ENCODE measurements around the gene ROBO2.

Gene ROBO2

DNA sequence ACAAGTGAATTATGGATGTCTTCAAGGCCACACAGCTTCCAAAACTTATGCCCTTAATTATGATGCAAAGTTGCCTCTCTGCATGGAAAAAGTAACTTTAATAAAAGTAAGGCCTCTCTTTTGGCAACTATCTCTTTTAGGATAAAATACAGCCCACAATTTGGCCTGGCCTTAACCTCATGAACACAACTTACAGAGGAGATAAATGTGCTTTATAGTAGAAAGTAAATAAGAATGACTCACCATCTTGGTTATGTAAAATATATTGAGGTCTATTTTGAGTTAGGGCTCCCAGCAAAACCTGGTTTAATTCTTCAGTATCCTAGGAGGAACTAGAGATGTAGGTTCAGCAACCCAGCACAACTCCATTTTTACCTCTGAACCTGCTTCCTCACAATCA, 164.0 kb downstream of the ROBO2 start:
- DNase-seq: no peak

DNA sequence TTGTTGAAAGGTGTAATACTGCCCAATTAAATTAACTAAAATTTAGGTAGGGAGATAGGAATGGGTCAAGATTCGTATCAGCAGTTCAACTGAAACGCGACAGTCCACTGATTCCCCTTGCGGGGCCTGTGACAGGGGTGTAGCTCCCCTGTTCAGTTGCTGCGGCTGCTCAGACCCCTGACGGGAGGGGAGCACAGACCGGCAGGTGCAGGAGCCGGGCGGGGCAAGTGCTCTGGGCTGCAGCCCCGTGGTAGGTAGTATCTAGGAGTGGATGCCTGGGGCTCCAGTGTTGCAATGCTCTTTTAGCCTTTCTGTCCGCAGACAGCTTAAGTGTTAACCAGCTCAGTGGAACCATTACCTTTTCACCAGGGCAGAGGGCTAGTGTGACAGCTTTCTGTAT, 164.9 kb downstream of the ROBO2 start:
- DNase-seq: no peak

GRCh38 chr3:77207753-77208152, 167.9 kb downstream of the ROBO2 start:
- DNase-seq: no peak

- DNase-seq: no peak
Measured at GRCh38 chr3:77222701-77223100, 182.8 kb downstream of the ROBO2 start.

DNA sequence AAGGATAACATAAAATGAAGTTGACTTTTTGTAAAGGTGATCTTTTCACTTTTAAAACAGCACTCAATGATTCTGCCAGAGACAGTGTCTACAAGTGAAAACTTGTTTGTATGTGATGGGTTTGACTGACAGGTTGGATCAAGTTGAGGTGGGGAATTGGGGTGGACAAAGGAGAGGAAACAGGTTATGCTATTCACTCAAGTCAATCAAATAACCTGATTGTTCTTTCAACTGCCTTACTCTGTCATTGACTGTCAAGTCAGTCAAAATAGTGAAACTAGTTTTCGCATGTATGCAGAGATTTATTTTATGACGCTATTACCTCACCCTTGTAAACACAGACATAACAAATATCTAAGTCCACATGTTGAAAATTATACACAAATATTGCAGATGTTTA, 187.7 kb downstream of the ROBO2 start:
- no peak for DNase-seq

- no peak for DNase-seq
Measured at GRCh38 chr3:77232557-77232956, 192.7 kb downstream of the ROBO2 start.

- DNase-seq: no peak
Measured at GRCh38 chr3:77234004-77234403, 194.1 kb downstream of the ROBO2 start.

GRCh38 chr3:77236118-77236517, 196.2 kb downstream of the ROBO2 start:
- no peak for DNase-seq

DNA sequence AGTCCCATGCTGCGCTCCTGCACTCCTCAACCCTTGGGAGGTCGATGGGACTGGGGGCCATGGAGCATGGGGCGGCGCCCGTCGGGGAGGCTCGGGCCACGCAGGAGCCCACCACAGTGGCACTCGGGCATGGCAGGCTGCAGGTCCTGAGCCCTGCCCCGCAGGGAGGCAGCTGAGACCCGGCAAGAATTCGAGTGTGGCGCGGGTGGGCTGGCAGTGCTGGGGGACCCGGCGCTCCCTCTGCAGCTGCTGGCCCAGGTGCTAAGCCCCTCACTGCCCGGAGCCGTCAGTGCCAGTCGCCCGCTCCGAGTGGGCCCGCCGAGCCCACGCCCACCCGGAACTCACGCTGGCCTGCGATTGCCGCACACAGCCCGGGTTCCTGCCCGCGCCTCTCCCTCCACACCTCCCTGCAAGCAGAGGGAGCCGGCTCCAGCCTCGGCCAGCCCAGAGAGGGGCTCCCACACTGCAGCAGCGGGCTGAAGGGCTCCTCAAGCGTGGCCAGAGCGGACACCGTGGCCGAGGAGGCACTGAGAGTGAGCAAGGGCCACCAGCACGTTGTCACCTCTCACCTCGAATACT, 200.3 kb downstream of the ROBO2 start:
- no peak for DNase-seq

GRCh38 chr3:77242371-77242770, 202.5 kb downstream of the ROBO2 start:
- DNase-seq: no peak

DNA sequence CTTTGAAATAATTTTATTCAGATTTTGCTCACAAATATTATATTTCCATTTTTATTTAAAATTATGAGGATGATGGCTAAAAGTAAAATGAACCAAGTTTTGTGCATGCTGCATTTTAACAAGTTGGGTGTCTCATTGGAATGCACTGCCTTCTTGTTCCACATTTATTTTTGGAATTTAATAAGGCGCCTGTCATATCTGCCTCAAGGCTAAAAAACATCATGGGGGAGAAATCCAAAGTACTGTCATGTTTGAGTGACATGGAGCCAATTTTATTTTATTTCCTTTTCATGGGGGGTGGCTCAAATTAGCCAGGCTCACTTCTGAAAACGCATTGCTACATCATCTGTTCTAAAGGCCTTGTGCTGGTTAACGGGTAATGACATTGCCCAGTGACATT, 205.1 kb downstream of the ROBO2 start:
- no peak for DNase-seq

DNA sequence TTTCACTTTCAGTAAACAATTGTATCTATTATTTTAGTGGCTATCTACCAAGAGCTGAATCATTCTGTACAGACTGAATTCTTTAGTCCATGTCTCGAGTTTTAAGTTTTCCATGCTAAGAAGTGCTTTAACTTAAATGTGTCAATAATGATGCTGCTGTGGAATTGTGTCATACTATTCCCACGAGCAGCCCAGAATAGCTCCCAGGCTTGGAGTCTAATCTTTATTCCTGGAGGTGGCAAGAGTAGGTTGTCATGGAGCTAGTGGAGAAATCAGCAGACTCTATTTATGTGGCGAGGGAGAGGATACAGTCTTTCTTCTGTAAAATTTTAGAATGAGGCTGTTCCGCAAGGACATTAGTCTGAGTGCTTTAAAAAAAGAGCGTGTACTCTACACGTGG, 207.2 kb downstream of the ROBO2 start:
- no peak for DNase-seq

- DNase-seq: no peak
Measured at GRCh38 chr3:77247817-77248216, 207.9 kb downstream of the ROBO2 start.

DNA sequence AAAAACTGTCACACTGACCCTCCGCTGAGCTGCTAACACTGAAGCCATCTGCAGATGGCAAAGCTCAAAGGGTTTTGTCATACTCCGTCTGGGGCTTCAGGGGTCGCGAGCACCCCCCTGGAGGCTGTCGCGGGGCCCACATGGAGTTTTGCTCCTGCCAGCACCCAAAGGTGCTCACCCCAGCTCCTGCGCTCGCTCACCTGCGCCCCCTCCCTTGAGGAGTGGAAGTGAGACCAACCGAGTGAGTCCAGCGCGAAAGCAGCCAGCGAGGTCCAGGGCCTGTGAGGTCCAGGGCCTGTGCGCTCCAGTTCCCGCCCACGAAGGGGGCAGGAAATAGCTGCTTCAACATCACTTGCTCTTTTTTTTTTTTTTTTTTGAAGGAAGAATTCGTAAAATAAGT, 208.5 kb downstream of the ROBO2 start:
- DNase-seq: no peak

GRCh38 chr3:77251136-77251535, 211.2 kb downstream of the ROBO2 start:
- no peak for DNase-seq

DNA sequence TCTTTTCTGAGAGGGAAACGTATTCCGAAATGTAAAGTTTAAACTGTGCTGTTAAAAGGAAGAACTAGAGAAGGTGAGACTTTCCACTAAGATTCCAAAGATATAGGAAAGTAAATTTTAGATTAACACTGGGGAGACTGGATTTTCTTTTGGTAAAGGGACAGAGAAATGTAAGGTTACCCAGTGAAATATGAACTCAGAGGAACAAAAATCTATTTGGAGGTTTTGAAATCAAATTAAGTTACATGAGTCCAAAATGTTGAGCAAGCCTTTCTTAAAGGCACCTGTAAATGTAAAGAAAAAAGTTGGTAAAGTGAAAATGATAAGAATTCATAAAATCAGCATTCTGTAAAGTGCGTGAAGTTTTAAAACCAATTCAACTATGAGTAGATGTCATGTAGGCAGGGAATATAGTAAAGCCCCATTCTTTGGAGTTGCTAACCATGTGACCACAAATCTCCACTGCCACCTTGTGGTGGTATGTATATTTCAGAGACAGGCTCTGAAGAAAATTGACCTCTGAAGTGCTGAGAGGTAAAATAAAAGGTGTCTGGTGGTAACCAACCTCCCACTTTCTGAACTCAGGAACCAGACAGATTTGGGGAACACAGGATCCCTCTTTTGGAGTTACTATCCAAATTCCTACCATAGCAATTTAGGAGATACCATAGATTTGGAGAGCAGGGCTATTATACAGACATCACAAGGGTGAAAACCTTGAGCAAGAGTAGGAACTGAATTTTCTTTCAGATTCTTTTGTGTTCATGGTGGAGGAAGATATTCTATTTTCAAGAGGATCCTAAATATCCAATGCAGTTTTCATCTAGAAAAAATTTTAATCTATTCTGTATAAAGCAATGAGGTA, 215.3 kb downstream of the ROBO2 start:
- DNase-seq: peak; percentile 6

- peak; percentile 76 for DNase-seq
Measured at GRCh38 chr3:77256584-77257503, 216.9 kb downstream of the ROBO2 start.

DNA sequence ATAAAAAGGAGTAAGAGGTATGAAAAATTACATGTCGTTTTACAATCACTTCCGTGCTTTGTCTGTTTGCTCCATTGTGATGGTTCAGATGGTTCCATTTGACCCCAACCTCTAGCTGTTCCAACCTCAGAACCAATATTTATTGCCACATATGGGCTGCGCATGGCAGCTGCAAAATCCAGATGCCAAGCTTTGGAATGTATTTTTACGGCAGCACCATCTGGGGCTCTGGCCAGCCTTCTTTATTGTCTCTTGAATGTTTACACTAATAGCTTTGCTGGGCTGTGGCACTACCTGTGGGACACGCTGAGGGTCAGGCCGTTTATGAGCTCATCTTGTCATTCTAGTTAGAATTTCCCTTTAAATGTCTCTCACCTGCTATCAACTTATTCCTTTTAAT, 219.8 kb downstream of the ROBO2 start:
- peak; percentile 77 for DNase-seq

DNA sequence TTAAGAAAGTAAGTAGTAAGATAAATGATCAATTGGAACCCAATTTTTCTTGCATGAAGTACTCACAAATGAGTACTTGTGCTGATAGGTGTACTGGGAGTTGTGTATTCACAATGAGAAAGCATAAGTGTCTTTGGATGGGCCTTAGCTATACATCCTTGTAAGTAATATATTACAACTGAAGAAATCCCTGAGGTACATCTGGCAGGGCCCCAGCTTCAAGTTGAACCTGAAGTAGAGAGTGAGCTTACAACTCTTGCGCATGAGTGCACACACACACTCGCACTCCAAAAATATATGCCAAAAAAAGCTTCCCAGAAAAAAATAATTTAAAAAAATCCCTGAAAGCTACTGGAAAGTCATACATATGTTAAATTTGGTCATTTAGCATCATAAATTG, 222.5 kb downstream of the ROBO2 start:
- DNase-seq: no peak

GRCh38 chr3:77267589-77267988, 227.7 kb downstream of the ROBO2 start:
- DNase-seq: no peak

DNA sequence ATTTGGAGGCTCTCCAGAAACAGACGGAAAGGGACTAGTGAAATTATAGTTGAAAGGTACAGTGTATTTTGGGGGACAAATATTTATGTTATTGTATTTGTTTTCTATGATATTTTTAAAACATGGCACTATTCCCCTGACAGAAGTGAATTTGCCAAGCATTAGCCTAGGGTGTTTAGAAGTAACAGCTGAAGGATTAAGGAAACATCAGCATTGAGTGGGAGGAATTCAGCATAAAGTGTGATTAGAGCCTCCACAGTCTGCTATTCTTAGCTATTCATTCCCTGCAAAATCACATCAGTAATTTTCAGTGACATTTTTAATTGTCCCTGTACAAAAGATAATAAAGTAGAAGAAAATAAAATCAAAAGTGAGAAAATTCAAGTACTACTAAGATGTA, 231.4 kb downstream of the ROBO2 start:
- DNase-seq: no peak

GRCh38 chr3:77271711-77272110, 231.8 kb downstream of the ROBO2 start:
- DNase-seq: no peak

GRCh38 chr3:77279276-77279675, 239.4 kb downstream of the ROBO2 start:
- no peak for DNase-seq

DNA sequence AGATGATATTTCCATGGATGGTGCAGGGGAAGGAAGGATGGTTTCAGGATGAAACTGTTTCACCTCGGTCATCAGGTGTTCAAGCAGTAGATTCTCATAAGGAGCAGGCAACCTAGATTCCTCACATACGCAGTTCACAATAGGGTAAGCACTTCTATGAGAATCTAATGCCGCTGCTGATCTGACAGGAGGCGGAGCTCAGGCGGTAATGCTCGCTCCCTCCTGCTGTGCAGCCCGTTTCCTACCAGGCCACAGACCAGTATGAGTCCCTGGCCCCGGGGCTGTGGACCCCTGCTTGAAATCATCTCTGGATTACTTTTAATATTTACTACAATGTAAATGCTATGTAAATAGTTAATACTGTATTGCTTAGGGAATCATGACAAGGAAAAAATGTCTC, 241.8 kb downstream of the ROBO2 start:
- no peak for DNase-seq
